Stimulated activated naive CD8-positive, alpha-beta T cell treated with anti-CD3 and anti-CD28 coated beads, Interleukin-15, Interleukin-2, amounts not matched to agents 100 ng/mL and 50 ng/mL, for 24 hours (primary cell): Measurements from ENCODE around the gene MYRF.

Experiments used
- H3K27ac Mint-ChIP-seq: one replicate; pipeline ENCODE4 v1.8.0; 2021; ENCODE audit warnings: mild to moderate bottlenecking, mixed read lengths
- H3K27me3 Mint-ChIP-seq: one replicate; pipeline ENCODE4 v1.8.0; 2021; ENCODE audit warnings: mixed read lengths
- H3K36me3 Mint-ChIP-seq: one replicate; pipeline ENCODE4 v1.8.0; 2021; ENCODE audit warnings: low read depth, mixed read lengths
- H3K4me1 Mint-ChIP-seq: one replicate; pipeline ENCODE4 v1.8.0; 2021; ENCODE audit warnings: low read depth, mixed read lengths
- H3K4me3 Mint-ChIP-seq: one replicate; pipeline ENCODE4 v1.8.0; 2021; ENCODE audit warnings: mild to moderate bottlenecking, mixed read lengths
- H3K9me3 Mint-ChIP-seq: one replicate; pipeline ENCODE4 v1.8.0; 2021; ENCODE audit warnings: mixed read lengths

Gene MYRF

DNA sequence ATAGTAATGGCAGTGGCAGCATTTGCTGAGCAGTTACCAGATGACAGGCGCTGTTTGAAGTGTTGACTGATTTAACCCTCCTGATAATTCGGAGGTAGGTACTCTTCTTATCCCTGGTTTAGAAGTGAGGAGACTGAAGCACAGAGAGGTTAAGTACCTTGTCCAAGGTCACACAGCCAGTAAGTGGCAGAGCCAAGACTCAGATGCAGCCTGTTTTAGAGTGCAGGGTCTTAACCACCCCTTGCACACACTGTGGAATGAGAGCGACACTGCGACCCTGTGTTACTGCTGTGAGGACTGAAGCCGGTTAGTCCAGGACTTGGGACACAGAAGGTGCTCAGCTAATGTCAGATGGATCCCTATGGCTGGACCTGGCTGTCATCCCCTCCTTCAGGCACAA is 37.5 kb upstream of the MYRF start:
- Mint-ChIP-seq H3K27ac (no peak overlapping the region), H3K9me3 (no peaks in the 10 kb centered on the region)

GRCh38 chr11:61715867-61716266 is 36.6 kb upstream of the MYRF start:
- no peaks in the 10 kb centered on the region for H3K4me1 Mint-ChIP-seq
- H3K36me3 Mint-ChIP-seq, result no peaks in the 10 kb centered on the region
- no peaks in the 10 kb centered on the region for H3K27me3 Mint-ChIP-seq
- no peak overlapping the region for H3K4me3 Mint-ChIP-seq
- no peak overlapping the region for H3K27ac Mint-ChIP-seq
- no peaks in the 10 kb centered on the region for H3K9me3 Mint-ChIP-seq

More for the DNA sequence above, 37.5 kb upstream of the MYRF start:
- H3K4me1 Mint-ChIP-seq, result no peaks in the 10 kb centered on the region
- H3K4me3 Mint-ChIP-seq, result no peak overlapping the region
- H3K27me3 Mint-ChIP-seq, result no peaks in the 10 kb centered on the region
- H3K36me3 Mint-ChIP-seq, result no peaks in the 10 kb centered on the region

DNA sequence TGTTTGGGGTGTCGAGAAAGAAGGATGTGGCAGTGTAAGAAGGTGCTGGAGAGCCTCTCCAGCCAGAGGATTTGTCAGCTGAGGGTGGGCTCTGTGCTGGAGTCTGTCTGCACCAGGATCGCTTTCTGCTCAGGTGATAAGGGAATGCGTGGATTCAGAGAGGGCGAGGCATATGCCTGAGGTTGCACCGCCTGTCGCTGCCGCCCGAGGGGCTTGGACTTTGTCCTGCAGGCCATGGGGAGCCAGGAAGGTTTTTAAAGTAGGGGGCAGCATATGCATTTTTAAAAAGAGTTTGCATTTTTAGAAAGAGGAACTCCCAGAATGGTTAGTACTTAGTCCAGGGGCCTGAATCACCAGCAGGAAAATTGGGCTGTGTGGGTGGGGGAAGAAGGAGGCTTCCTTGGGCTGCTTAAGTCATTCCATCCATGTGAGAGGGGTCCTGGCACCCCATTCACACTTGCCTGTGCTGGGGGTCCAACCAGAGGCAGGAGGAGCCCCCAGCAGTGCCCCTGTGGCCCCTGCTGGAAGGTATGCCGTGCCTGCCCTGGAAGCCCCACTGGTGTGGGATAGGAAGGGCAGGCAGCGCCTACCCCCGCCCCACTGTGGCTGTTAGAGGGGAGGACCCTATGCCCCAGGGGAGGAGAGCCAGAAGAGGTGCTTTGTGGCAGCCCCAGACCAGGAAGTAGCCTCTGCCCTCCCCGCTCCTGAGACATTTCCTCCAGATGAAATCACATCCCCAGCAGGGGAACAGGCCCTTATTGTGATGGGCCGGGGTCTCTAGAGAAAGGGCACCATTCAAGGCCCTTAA is 35.8 kb upstream of the MYRF start:
- no peak overlapping the region for H3K4me3 Mint-ChIP-seq
- no peaks in the 10 kb centered on the region for H3K36me3 Mint-ChIP-seq
- H3K9me3 Mint-ChIP-seq, result no peaks in the 10 kb centered on the region
- no peaks in the 10 kb centered on the region for H3K27me3 Mint-ChIP-seq
- H3K27ac Mint-ChIP-seq, result no peak overlapping the region
- no peaks in the 10 kb centered on the region for H3K4me1 Mint-ChIP-seq

DNA sequence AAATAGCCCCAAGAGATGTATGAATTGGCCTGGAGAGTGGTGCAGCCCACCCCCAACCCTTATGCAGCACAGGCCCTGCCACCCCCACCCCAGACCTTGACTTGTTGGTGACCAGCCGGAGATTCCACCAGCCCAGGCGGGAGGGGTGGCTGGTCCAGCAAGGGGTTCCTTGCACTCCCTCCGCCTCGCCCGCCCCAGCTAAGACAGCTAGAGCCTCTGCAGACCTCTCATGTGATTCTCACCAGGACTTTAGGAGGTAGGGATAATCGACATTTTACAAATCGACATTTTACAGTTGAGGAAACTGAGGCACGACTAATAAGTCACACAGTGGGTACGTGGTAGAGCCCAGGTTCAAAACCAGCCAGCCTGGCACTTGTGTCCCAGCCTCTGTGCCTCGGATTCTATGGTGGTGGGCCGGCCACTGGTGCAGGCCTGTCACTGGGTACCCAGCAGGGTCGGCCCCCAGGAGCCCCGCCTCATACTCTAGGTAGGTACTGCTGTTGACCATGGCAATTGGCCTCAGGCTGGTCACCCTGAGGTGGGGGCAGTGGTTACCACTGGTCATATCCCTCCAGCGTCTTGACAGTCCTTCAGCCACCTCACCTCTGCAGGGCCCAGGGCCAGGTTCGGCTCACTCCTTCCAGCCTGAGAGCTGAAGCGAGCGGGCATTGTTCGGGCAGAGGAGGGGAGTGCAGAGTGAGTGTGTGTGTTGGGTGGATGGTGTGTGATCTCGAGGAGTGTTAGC is 35.0 kb upstream of the MYRF start:
- no peaks in the 10 kb centered on the region for H3K36me3 Mint-ChIP-seq
- H3K27me3 Mint-ChIP-seq, result no peaks in the 10 kb centered on the region
- no peak overlapping the region for H3K4me3 Mint-ChIP-seq
- no peaks in the 10 kb centered on the region for H3K9me3 Mint-ChIP-seq
- no peaks in the 10 kb centered on the region for H3K4me1 Mint-ChIP-seq
- H3K27ac Mint-ChIP-seq, result no peak overlapping the region

DNA sequence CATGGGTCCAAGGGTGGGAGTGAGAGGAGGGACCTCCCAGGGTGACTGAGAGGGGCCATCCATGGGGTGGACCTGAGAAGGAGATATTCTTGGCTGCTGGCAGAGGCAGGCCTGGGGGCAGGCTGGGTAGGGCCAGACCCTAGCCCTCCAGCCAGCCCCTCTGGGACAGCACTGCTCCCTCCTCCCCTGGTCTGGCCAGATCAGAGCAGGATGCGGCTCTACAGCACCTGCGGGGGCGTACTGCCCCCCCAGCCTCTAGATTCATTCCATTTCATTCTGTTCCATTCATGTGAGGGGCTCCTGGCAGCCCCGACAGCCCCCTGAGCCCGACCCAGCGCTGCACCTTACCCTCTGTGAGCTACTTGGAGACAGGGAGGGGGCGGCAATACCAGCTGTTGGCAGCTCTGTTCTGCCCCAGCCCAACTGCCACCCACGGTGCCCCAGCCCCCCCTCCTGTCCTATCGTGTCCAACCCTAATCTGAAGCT is 34.3 kb upstream of the MYRF start:
- Mint-ChIP-seq H3K4me3 (no peak overlapping the region), H3K4me1 (no peaks in the 10 kb centered on the region), H3K36me3 (no peaks in the 10 kb centered on the region), H3K9me3 (no peaks in the 10 kb centered on the region), H3K27me3 (no peaks in the 10 kb centered on the region), H3K27ac (no peak overlapping the region)

DNA sequence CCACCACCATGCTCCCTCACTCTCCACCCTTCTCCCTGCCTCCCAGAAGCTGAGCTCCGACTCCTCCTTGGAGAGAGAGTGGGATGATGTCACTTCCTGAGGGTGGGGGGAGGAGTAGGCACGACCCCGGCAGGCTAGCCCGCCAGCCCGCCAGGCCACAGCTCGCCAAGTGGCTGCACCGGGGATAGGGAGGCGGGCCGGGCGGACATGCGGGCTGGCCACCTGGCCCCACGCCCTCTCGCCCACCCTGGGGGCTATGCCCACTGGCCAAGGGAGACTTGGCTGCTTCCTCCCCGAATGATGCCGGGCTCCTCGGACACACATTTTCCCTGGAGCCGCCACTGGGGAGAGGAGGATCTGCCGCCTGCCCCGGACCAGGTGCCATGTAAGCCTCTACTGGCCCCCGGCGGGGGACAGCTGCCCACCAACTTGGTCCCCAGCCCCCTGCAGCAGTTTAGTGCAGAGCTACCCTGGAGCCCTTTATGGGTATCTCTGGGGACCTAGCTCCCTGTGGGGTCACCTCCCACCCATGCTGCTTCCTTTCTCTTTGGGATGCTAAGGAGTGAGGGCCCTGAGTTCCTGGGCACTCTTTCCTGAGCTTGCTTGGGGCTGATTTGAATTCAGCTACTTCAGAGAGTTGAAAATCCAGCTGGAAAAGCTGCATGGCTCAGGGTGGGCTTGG is 33.7 kb upstream of the MYRF start:
- no peaks in the 10 kb centered on the region for H3K36me3 Mint-ChIP-seq
- no peak overlapping the region for H3K27ac Mint-ChIP-seq
- no peaks in the 10 kb centered on the region for H3K27me3 Mint-ChIP-seq
- H3K9me3 Mint-ChIP-seq, result no peaks in the 10 kb centered on the region
- H3K4me1 Mint-ChIP-seq, result no peaks in the 10 kb centered on the region
- H3K4me3 Mint-ChIP-seq, result no peak overlapping the region

- Mint-ChIP-seq H3K4me1 (no peaks in the 10 kb centered on the region), H3K4me3 (no peak overlapping the region), H3K36me3 (no peaks in the 10 kb centered on the region), H3K27me3 (no peaks in the 10 kb centered on the region), H3K27ac (no peak overlapping the region), H3K9me3 (no peaks in the 10 kb centered on the region)
Measured at GRCh38 chr11:61719978-61720377, 32.5 kb upstream of the MYRF start.

DNA sequence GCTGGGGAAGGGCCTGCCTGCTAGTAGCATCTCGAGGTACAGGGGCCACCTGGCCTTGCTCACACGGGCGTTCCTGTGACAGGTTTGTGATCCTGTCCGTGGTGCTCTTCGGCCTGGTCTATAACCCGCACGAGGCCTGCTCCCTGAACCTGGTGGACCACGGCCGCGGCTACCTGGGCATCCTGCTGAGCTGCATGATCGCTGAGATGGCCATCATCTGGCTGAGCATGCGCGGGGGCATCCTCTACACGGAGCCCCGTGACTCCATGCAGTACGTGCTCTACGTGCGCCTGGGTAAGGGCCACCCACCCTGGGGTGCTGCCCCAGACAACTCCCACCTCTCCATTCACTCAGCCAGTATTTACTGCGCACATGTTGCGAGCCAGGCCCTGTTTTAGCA is 31.8 kb upstream of the MYRF start:
- H3K36me3 Mint-ChIP-seq, result no peaks in the 10 kb centered on the region
- no peak overlapping the region for H3K27ac Mint-ChIP-seq

DNA sequence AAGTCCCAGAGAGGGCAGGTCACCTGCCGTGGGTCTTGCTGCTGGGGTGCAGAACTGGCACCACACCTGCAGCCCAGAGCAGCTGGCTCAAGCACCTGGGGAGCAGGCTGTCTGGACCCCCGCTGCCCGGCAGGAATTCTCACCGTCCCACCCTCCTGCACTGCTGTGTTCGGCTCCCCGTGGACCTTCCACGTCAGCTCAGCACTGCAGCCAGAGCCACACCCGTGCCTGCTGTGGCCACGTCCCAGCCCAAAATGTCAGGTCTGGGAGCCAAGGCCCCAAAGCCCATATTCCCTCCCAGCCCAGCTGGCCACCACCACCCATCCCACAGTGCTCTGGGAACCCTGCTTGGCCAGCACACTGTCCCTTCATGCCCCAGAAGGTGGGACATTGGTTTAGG is 28.0 kb upstream of the MYRF start:
- Mint-ChIP-seq H3K4me3 (no peak overlapping the region), H3K36me3 (no peaks in the 10 kb centered on the region), H3K27ac (no peak overlapping the region), H3K9me3 (no peaks in the 10 kb centered on the region), H3K4me1 (no peaks in the 10 kb centered on the region), H3K27me3 (no peaks in the 10 kb centered on the region)

More for the DNA sequence above, 31.8 kb upstream of the MYRF start:
- Mint-ChIP-seq H3K27me3 (no peaks in the 10 kb centered on the region), H3K9me3 (no peaks in the 10 kb centered on the region), H3K4me3 (no peak overlapping the region), H3K4me1 (no peaks in the 10 kb centered on the region)

- Mint-ChIP-seq H3K9me3 (no peaks in the 10 kb centered on the region), H3K4me3 (no peak overlapping the region), H3K27me3 (no peaks in the 10 kb centered on the region), H3K4me1 (no peaks in the 10 kb centered on the region), H3K36me3 (no peaks in the 10 kb centered on the region), H3K27ac (no peak overlapping the region)
Measured at GRCh38 chr11:61725781-61726231, 26.6 kb upstream of the MYRF start.

- H3K27ac Mint-ChIP-seq, result no peak overlapping the region
- no peak overlapping the region for H3K4me3 Mint-ChIP-seq
- no peaks in the 10 kb centered on the region for H3K4me1 Mint-ChIP-seq
- H3K27me3 Mint-ChIP-seq, result no peaks in the 10 kb centered on the region
- H3K36me3 Mint-ChIP-seq, result no peaks in the 10 kb centered on the region
- H3K9me3 Mint-ChIP-seq, result no peaks in the 10 kb centered on the region
Measured at GRCh38 chr11:61726775-61727174, 25.7 kb upstream of the MYRF start.

DNA sequence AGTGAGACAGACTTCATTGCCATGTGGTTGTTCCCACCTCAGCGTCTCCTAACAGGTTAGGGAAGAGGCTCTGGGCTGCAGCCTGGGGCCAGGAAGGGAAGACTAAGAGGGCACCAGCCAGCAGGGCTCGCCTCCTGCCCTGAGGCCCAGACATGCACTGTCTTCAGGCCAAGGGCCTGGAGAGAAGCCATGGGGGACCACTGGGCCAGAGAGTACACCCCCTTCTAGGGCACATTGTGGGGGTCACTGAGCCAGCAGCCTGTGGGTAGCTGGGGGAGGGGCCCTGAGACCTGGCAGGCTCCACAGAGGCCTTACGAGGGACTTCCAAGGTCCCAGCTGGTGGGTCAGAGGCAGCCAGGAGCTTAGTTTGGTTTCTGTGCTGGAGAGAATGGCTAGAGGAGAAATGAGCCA is 25.0 kb upstream of the MYRF start:
- Mint-ChIP-seq H3K27me3 (no peaks in the 10 kb centered on the region), H3K9me3 (no peaks in the 10 kb centered on the region), H3K4me3 (no peak overlapping the region), H3K27ac (no peak overlapping the region), H3K36me3 (no peaks in the 10 kb centered on the region), H3K4me1 (no peaks in the 10 kb centered on the region)

DNA sequence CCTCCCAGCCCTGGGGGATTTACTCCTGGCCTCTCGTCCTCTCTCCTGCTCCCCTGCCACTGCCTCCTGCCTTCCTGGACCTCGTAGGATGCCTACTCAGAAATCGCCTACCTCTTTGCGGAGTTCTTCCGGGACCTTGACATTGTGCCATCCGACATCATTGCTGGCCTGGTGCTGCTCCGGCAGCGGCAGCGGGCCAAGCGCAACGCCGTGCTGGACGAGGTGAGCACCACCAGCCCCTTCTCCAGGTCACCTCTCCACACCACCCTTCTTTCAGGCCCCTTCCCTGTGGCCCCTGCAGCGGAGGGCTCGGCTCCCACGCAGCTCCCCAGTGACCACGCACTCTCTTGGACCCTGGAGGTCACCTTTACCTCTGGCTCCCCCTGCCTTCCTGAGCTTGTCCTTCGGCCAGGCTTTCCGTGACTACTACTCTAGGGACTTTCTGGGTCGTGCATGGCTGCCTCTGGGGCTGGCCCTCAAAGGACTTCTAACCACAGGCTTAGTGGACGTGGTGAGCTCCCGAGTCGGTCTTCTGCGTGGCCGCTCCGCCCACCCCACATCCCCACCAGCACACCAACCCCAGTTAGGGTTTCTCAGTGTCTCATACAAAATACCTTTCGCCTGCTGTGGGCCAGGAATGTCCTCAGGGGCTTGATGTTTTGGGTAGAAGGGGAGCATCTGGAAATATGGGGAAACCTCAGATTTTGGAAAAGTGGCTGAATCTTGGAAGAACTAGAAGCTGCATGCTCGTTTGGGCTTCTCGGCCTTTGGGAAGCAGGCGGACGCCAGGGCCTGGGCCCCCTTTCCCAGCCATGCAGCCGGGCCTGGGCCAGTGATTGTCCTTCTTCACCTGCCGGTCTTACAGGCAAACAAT is 24.1 kb upstream of the MYRF start:
- Mint-ChIP-seq H3K36me3 (no peaks in the 10 kb centered on the region), H3K27me3 (no peaks in the 10 kb centered on the region), H3K4me3 (no peak overlapping the region), H3K27ac (no peak overlapping the region), H3K9me3 (no peaks in the 10 kb centered on the region), H3K4me1 (peaks cover 2% of the 10 kb centered on the region)

DNA sequence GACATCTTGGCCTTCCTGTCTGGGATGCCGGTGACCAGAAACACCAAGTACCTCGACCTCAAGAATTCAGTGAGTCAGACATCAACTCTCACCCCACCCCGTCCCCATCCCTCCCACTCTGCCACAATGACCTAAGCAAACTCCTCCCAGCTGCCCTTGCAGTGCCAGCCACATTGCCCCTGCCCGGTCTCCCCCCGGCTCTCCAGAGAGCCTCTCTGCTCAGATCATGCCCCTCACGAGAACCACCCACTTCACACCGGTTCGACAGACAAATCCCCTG is 23.6 kb upstream of the MYRF start:
- H3K36me3 Mint-ChIP-seq, result no peaks in the 10 kb centered on the region
- no peaks in the 10 kb centered on the region for H3K9me3 Mint-ChIP-seq
- no peak overlapping the region for H3K4me3 Mint-ChIP-seq
- no peaks in the 10 kb centered on the region for H3K27me3 Mint-ChIP-seq
- peaks cover 3% of the 10 kb centered on the region for H3K4me1 Mint-ChIP-seq
- no peak overlapping the region for H3K27ac Mint-ChIP-seq
